DOHH2 (cell line): ENCODE results near the gene PAFAH2.

Experiments used
- H3F3A ChIP-seq: fragments of 200-600 bp; sonication (generic), shearing (Covaris generic); 2 replicates; pipeline ENCODE4 v1.6.0; 2016; ENCODE audit warnings: antibody characterized with exemption, mild to moderate bottlenecking; ENCODE audit not compliant: control insufficient read depth, insufficient read depth
- H3K27ac ChIP-seq: fragments of 200-600 bp; sonication (generic); 2 replicates; pipeline ENCODE4 v1.5.1; 2014; ENCODE audit warnings: low read depth, mild to moderate bottlenecking, low read length, moderate library complexity
- H3K27me3 ChIP-seq: fragments of 200-600 bp; sonication (generic); 2 replicates; pipeline ENCODE4 v1.6.1; 2014; ENCODE audit warnings: mild to moderate bottlenecking, low read length, mixed read lengths; ENCODE audit not compliant: control insufficient read depth
- H3K36me3 ChIP-seq: fragments of 200-600 bp; sonication (generic); 2 replicates; pipeline ENCODE4 v1.6.1; 2014; ENCODE audit warnings: mild to moderate bottlenecking, low read length, moderate library complexity, mixed read lengths; ENCODE audit not compliant: control insufficient read depth
- H3K4me1 ChIP-seq: fragments of 200-600 bp; sonication (generic); 2 replicates; pipeline ENCODE4 v1.6.1; 2014; ENCODE audit warnings: mild to moderate bottlenecking, low read length, mixed read lengths; ENCODE audit not compliant: control insufficient read depth
- H3K4me2 ChIP-seq: fragments of 200-600 bp; sonication (generic); 2 replicates; pipeline ENCODE4 v1.6.0; 2014; ENCODE audit warnings: mild to moderate bottlenecking, low read length, moderate library complexity
- H3K4me3 ChIP-seq: fragments of 200-600 bp; sonication (generic); 2 replicates; pipeline ENCODE4 v1.5.1; 2014; ENCODE audit warnings: mild to moderate bottlenecking, low read length, mixed read lengths
- H3K79me2 ChIP-seq: fragments of 200-600 bp; sonication (generic); 2 replicates; pipeline ENCODE4 v1.6.1; 2014; ENCODE audit warnings: mild to moderate bottlenecking, low read length, mixed read lengths; ENCODE audit not compliant: control insufficient read depth
- H3K9me2 ChIP-seq: fragments of 200-600 bp; sonication (generic); replicated peaks from 2 replicates; pipeline ENCODE4 v1.6.1; 2014; ENCODE audit warnings: mild to moderate bottlenecking, low read length, mixed read lengths; ENCODE audit not compliant: control insufficient read depth
- H3K9me3 ChIP-seq: fragments of 200-600 bp; sonication (generic); 2 replicates; pipeline ENCODE4 v1.6.1; 2014; ENCODE audit warnings: antibody characterized with exemption, low read length, mixed read lengths; ENCODE audit not compliant: control insufficient read depth, insufficient read depth
- H4K20me1 ChIP-seq: fragments of 200-600 bp; sonication (generic); 2 replicates; pipeline ENCODE4 v1.6.0; 2014; ENCODE audit warnings: low read depth, mild to moderate bottlenecking, antibody characterized with exemption, low read length, moderate library complexity; ENCODE audit not compliant: control insufficient read depth, insufficient read depth
- CTCF ChIP-seq: fragments of 200-600 bp; sonication (generic); IDR thresholded peaks from one replicate; pipeline ENCODE4 v1.5.1; 2014; ENCODE audit warnings: antibody characterized with exemption, mild to moderate bottlenecking, low read depth, low read length; ENCODE audit not compliant: poor library complexity, severe bottlenecking
- EZH2phosphoT487 ChIP-seq: fragments of 200-600 bp; sonication (generic); IDR thresholded peaks from 2 replicates; pipeline ENCODE4 v1.6.1; 2017; ENCODE audit warnings: borderline replicate concordance, mild to moderate bottlenecking, antibody characterized with exemption, low read length, moderate library complexity, mixed read lengths

Gene PAFAH2

DNA sequence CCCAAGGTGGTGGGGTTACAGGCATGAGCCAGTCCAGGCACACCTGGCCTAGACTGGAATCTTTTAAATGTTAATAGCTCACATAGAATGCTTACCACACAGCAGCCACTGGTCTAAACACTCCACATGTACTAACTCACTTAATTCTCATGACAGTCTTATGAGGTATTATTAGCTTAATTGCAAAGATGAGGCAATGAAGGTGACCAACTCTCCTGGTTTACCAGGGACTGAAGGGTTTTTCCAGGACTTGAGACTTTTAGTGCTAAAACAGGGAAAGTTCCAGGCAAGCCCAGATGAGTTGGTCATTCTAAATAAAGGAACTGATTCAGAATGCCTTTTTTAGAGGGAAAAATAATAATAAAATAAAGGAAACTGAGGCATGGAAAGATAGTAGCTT is 84.7 kb downstream of the PAFAH2 start:
- Histone ChIP-seq H3K27ac (no peak overlapping the region), H3K9me2 (no peaks in the 10 kb centered on the region)
- TF ChIP-seq CTCF (no peak), EZH2phosphoT487 (no peak)

DNA sequence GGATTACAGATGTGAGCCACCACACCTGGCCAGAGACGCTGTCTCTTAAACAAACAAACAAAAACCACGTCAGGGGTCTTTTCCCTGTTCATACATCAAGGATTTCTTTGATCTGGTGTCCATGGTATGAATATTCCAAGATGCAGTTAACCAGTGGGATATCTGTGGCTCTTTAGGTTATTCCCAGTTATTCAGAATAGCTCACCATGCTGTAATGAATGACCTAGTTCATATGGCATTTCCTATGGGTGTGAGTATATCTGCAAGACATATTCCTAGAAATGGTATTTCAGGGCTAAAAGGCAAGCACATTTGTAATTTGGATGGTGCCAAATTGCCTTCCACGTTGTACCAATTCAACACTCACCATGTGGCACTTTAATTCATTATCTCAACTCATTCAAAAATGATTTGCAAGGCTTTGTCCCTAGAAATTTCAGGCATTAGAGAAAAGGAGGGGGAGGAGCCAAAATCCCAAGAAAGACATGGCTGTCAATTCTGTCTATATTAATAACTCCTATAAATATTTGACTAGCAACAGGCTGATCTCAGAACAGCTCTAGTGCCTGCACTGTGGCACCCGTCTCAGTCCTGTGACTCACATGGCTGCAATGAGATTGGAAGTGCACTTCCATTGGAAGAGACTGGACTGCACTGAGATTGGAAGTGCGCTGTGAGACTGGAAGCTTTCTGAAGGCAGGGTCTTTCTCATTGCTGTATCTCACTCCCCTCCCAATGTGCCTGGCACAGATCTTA is 85.6 kb downstream of the PAFAH2 start:
- Histone ChIP-seq H4K20me1 (no peaks in the 10 kb centered on the region), H3K9me3 (no peaks in the 10 kb centered on the region)

More for the DNA sequence above, 84.7 kb downstream of the PAFAH2 start:
- no peaks in the 10 kb centered on the region; the same call in 1 of the 2 replicates for H3K27me3 ChIP-seq
- no peaks in the 10 kb centered on the region for H3K79me2 ChIP-seq
- no peaks in the 10 kb centered on the region for H4K20me1 ChIP-seq
- H3F3A ChIP-seq, result no peaks in the 10 kb centered on the region
- peaks cover 18% of the 10 kb centered on the region for H3K4me1 ChIP-seq
- H3K9me3 ChIP-seq, result no peaks in the 10 kb centered on the region
- H3K4me3 ChIP-seq, result no peak overlapping the region
- no peak overlapping the region for H3K4me2 ChIP-seq
- no peaks in the 10 kb centered on the region for H3K36me3 ChIP-seq

DNA sequence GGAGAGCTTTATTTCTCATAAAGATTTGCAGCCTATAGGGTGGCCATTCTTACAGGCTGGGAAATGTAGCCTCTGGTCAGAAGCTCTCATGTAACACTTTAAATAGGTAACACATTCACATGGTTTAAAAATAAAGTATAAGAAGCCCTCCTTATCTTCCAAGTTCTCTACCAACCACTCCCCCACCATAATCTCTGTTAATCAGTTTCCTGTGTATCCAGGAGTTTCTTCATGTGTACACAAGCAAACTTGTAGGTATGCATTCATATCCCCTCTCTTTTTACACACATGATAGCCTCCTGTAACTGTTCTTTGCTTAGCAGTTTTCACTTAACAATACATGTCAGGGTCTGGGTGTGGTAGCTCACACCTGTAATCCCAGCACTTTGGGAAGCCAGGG is 86.7 kb downstream of the PAFAH2 start:
- peaks cover 22% of the 10 kb centered on the region for H3K4me1 ChIP-seq
- H3K36me3 ChIP-seq, result no peaks in the 10 kb centered on the region
- no peak overlapping the region for H3K27ac ChIP-seq
- no peak overlapping the region for H3K4me3 ChIP-seq
- no peaks in the 10 kb centered on the region for H3K9me2 ChIP-seq
- H3K9me3 ChIP-seq, result no peaks in the 10 kb centered on the region
- peaks cover under 1% of the 10 kb centered on the region for H3K79me2 ChIP-seq
- 0 out of 2 replicates have a peak, but pooled peaks cover 4% of the 10 kb centered on the region for H3F3A ChIP-seq
- no peak for TF ChIP-seq CTCF
- no peak for TF ChIP-seq EZH2phosphoT487
- H3K27me3 ChIP-seq, result peaks cover 5% of the 10 kb centered on the region
- H3K4me2 ChIP-seq, result no peak overlapping the region
- no peaks in the 10 kb centered on the region for H4K20me1 ChIP-seq

More for the DNA sequence above, 85.6 kb downstream of the PAFAH2 start:
- Histone ChIP-seq H3F3A (0 out of 2 replicates have a peak, but pooled peaks cover 4% of the 10 kb centered on the region), H3K9me2 (no peaks in the 10 kb centered on the region), H3K27me3 (peaks cover 5% of the 10 kb centered on the region), H3K4me2 (no peak overlapping the region), H3K27ac (no peak overlapping the region), H3K4me3 (no peak overlapping the region), H3K36me3 (no peaks in the 10 kb centered on the region), H3K79me2 (no peaks in the 10 kb centered on the region), H3K4me1 (peaks cover 15% of the 10 kb centered on the region)
- no peak for TF ChIP-seq EZH2phosphoT487
- no peak for TF ChIP-seq CTCF
